ENCODE measurements around the gene SEC14L5. TPM values are rescaled to one million over a fixed set of nuclear protein-coding genes. Genes with fewer than 3 reads are reported as not detected.
"Not testable (repeated sequence)": the region's sequence is repeated elsewhere in the genome, so short reads cannot be mapped to it uniquely, and the experiment has no call there.

Gene SEC14L5
- total and polyA plus RNA-seq, 5 experiments from 2014 or later: not detected

DNA sequence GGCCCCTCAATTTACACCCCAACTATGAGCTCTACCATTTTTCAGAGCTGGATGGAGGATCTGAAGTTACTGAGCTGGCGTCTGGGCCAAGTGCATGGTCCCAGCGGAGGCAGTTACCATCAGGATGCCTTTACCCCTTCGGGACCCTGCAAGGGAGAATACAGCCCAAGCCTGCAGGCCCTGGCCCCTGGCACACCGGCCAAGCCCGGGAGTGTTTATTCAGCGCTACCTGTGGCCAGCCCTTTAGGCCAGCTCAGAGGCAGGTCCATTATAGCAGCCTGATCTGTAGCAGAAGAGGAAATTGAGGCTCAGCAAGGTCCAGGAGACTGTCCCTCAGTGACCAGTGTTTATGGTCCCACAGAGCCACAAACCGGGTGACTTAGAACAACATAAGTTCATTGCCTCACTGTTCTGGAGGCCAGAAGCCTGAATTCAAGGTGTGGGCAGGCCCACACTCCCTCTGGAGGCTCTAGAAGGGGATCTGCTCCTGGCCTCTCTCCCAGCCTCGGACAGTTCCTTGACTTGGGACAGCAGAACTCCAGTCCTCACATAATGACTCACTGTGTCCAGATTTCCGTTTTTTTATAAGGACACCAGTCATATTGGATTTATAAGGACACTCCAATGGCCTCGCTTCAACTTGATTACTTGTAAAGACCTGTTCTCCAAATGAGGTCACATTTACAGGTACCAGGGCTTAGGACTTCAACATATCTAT lies 8.8 kb downstream of the SEC14L5 start:
- POLR2A ChIA-PET: no interaction called here
- ATAC-seq: no peak
- no peaks in the 10 kb centered on the region for H3K36me3 Mint-ChIP-seq
- no peaks in the 10 kb centered on the region for H3K9me3 Mint-ChIP-seq
- no peaks in the 10 kb centered on the region for H3K4me1 Mint-ChIP-seq
- peaks cover 2 to 25% (median 4%) of the 10 kb centered on the region in 5 donors for H3K27me3 Mint-ChIP-seq
- no peak overlapping the region for H3K4me3 Mint-ChIP-seq
- DNase-seq: peak in 1 of 10 donors; percentile 59
- no peak overlapping the region for H3K27ac Mint-ChIP-seq

DNA sequence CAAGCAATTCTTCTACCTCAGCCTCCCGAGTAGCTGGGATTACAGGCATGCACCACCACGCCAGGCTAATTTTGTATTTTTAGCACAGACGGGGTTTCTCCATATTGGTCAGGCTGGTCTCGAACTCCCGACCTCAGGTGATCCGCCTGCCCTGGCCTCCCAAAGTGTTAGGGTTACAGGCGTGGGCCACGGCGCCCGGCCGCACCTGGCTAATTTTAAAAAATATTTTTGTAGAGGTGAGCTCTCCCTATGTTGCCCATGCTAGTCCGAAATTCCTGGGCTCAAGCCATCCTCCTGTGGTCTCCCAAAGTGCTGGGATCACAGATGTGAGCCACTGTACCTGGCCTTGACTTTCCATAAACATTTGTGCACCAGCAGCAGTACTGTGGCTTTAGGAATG lies 10.1 kb downstream of the SEC14L5 start:
- H3K4me3 Mint-ChIP-seq, H3K9me3 Mint-ChIP-seq, H3K27ac Mint-ChIP-seq, ATAC-seq, H3K36me3 Mint-ChIP-seq, H3K4me1 Mint-ChIP-seq, POLR2A ChIA-PET: not testable (repeated sequence)
- DNase-seq: peak in 1 of 10 donors; percentile 32
- peaks cover 5 to 21% (median 6%) of the 10 kb centered on the region in 5 donors for H3K27me3 Mint-ChIP-seq

- no peak overlapping the region for H3K4me3 Mint-ChIP-seq
- no peaks in the 10 kb centered on the region for H3K36me3 Mint-ChIP-seq
- peaks cover 6 to 27% (median 7%) of the 10 kb centered on the region in 5 donors for H3K27me3 Mint-ChIP-seq
- POLR2A ChIA-PET: no interaction called here
- peaks cover 0 to 4% (median 0%) of the 10 kb centered on the region in 9 donors for H3K9me3 Mint-ChIP-seq
- no peak overlapping the region for H3K27ac Mint-ChIP-seq
- H3K4me1 Mint-ChIP-seq: no peaks in the 10 kb centered on the region
- ATAC-seq: no peak
- DNase-seq: no peak
These were observed 10.9 kb downstream of the SEC14L5 start for GRCh38 chr16:4968879-4969483.

DNA sequence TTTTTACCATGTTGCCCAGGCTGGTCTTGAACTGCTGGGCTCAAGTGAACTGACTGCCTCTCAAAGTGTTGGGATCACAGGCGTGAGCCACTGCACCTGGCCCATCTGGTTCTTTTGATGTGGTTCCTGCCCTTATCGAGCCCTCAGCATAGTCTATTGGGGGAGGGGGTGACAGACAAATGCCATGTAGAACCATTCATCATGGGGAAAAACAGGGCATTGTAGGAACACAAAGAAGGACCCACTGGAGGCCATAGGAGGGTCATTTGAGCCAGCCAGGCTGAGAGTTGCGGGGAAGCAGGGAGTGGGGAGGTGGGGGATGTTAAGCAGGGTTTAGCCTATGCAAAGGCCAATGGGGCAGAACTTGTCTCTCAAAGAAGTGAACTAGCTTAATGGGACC lies 11.9 kb downstream of the SEC14L5 start:
- POLR2A ChIA-PET: no interaction called here

GRCh38 chr16:4972938-4973587 lies 14.9 kb downstream of the SEC14L5 start:
- DNase-seq: no peak
- Mint-ChIP-seq H3K4me3 (no peak overlapping the region), H3K9me3 (peaks cover 0 to 9% (median 0%) of the 10 kb centered on the region in 9 donors), H3K4me1 (peaks cover 0 to 4% (median 0%) of the 10 kb centered on the region in 4 donors), H3K27me3 (peaks cover 6 to 27% (median 10%) of the 10 kb centered on the region in 5 donors), H3K36me3 (peaks cover 0 to 8% (median 6%) of the 10 kb centered on the region in 3 donors), H3K27ac (peak overlapping the region in 1 of 10 donors; percentile 13)
- ATAC-seq: no peak
- POLR2A ChIA-PET: no interaction called here

More for the DNA sequence above, 11.9 kb downstream of the SEC14L5 start:
- Mint-ChIP-seq H3K9me3 (peaks cover 0 to 4% (median 0%) of the 10 kb centered on the region in 9 donors), H3K27ac (no peak overlapping the region), H3K4me1 (no peaks in the 10 kb centered on the region), H3K36me3 (no peaks in the 10 kb centered on the region), H3K27me3 (peaks cover 6 to 27% (median 7%) of the 10 kb centered on the region in 5 donors), H3K4me3 (no peak overlapping the region)
- DNase-seq (no peak), ATAC-seq (no peak)

DNA sequence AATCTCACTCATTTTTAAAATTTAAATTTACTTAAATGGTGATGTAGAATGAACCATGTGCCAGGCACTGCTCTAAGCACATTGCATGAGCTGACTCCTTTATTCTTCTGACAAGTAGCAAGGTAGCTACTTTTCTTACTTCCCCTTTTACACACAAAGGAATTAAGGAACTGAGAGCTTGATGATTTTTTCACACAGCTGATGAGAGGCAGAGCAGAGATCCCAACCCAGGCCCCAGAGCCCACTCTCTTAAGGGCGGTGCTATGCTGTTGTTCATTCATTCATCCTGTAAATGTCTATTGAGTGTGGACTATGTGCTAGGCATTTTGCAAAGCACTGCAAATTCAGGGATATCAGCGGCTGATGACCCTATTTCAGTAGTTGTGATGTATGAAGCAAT lies 17.9 kb downstream of the SEC14L5 start:
- no peak overlapping the region for H3K4me3 Mint-ChIP-seq
- DNase-seq: no peak
- H3K36me3 Mint-ChIP-seq: peaks cover 0 to 8% (median 6%) of the 10 kb centered on the region in 3 donors
- peaks cover 0 to 9% (median 0%) of the 10 kb centered on the region in 9 donors for H3K9me3 Mint-ChIP-seq
- POLR2A ChIA-PET: no interaction called here
- H3K27ac Mint-ChIP-seq: no peak overlapping the region
- ATAC-seq: no peak
- H3K4me1 Mint-ChIP-seq: peaks cover 0 to 4% (median 0%) of the 10 kb centered on the region in 4 donors
- peaks cover 6 to 25% (median 10%) of the 10 kb centered on the region in 5 donors for H3K27me3 Mint-ChIP-seq

DNA sequence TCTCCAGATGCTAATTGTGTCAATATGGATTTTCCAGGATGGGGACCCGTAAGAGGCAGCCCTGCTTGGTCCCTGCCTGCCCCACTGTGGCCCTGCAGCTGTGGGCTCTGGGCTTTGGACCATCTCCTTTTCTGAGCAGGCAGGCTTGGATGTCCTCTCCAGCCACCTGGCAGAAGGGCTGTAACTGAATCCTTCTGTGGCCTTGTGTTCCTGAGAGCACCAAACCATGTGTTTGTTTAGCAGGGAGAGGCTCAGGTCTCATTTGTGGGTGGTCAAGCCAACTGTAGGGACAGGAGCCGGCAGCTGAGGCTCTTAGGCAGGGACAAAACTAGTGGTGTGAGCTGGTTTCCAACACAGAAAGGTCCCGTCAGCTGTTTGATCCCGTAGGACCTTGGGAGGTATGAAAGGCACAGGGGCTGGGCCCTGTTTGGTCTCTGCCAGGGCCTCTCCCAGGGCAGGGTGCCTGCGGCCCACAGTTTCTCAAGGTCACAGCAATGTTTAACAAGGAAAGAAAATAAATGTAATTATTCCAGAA lies 18.5 kb downstream of the SEC14L5 start:
- ATAC-seq (no peak), DNase-seq (no peak)
- H3K27me3 Mint-ChIP-seq: peaks cover 6 to 24% (median 10%) of the 10 kb centered on the region in 5 donors
- H3K4me3 Mint-ChIP-seq: peak overlapping the region in 1 of 10 donors; percentile 14
- peaks cover 0 to 9% (median 0%) of the 10 kb centered on the region in 9 donors for H3K9me3 Mint-ChIP-seq
- H3K27ac Mint-ChIP-seq: no peak overlapping the region
- H3K36me3 Mint-ChIP-seq: peaks cover 0 to 8% (median 6%) of the 10 kb centered on the region in 3 donors
- H3K4me1 Mint-ChIP-seq: peaks cover 0 to 4% (median 0%) of the 10 kb centered on the region in 4 donors
- POLR2A ChIA-PET: no interaction called here

GRCh38 chr16:4979164-4979563 lies 21.0 kb downstream of the SEC14L5 start:
- Mint-ChIP-seq H3K36me3 (peaks cover 0 to 8% (median 6%) of the 10 kb centered on the region in 3 donors), H3K27me3 (peaks cover 3 to 10% (median 8%) of the 10 kb centered on the region in 5 donors), H3K9me3 (peaks cover 0 to 9% (median 0%) of the 10 kb centered on the region in 9 donors), H3K27ac (no peak overlapping the region), H3K4me3 (no peak overlapping the region), H3K4me1 (peaks cover 0 to 4% (median 0%) of the 10 kb centered on the region in 4 donors)
- POLR2A ChIA-PET: no interaction called here
- no peak for DNase-seq
- no peak for ATAC-seq

- Mint-ChIP-seq H3K4me1 (peaks cover 0 to 4% (median 0%) of the 10 kb centered on the region in 4 donors), H3K9me3 (peaks cover 0 to 9% (median 1%) of the 10 kb centered on the region in 9 donors), H3K27me3 (peaks cover 7 to 10% (median 9%) of the 10 kb centered on the region in 5 donors), H3K4me3 (no peak overlapping the region), H3K27ac (no peak overlapping the region), H3K36me3 (peaks cover 0 to 8% (median 6%) of the 10 kb centered on the region in 3 donors)
- ATAC-seq (no peak), DNase-seq (no peak)
- POLR2A ChIA-PET: no interaction called here
These were observed 21.9 kb downstream of the SEC14L5 start for GRCh38 chr16:4979736-4980660.

- DNase-seq (no peak), ATAC-seq (no peak)
- H3K9me3 Mint-ChIP-seq: peaks cover 0 to 9% (median 1%) of the 10 kb centered on the region in 9 donors
- H3K27me3 Mint-ChIP-seq: peaks cover 5 to 10% (median 8%) of the 10 kb centered on the region in 5 donors
- peaks cover 0 to 4% (median 3%) of the 10 kb centered on the region in 3 donors for H3K36me3 Mint-ChIP-seq
- POLR2A ChIA-PET: no interaction called here
- H3K4me3 Mint-ChIP-seq: no peak overlapping the region
- no peak overlapping the region for H3K27ac Mint-ChIP-seq
- peaks cover 0 to 1% (median 0%) of the 10 kb centered on the region in 4 donors for H3K4me1 Mint-ChIP-seq
These were observed 22.6 kb downstream of the SEC14L5 start for GRCh38 chr16:4980691-4981090.

DNA sequence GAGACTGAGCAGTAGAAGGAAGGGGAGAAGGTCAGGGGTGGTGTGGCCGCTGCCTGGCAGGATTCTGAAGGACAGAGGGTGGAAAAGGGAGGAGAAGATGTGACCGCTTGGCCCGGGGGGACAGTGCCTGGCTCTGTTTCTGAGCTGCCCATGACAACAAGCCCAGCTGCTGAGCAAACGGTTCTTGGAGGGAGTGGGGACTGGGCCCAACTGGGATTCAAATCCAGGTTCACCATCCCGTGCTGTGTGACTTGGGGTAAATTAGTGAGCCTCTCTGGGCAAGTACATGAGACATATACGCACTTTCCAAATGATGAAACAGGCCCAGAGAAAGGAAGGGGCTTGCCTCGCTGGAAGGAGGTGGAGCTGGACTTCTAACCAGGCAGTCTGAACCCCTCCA lies 23.3 kb downstream of the SEC14L5 start:
- peaks cover 5 to 16% (median 11%) of the 10 kb centered on the region in 5 donors for H3K27me3 Mint-ChIP-seq
- H3K36me3 Mint-ChIP-seq: no peaks in the 10 kb centered on the region
- no peak overlapping the region for H3K4me3 Mint-ChIP-seq
- POLR2A ChIA-PET: no interaction called here
- DNase-seq (no peak), ATAC-seq (no peak)
- peaks cover 0 to 12% (median 0%) of the 10 kb centered on the region in 9 donors for H3K9me3 Mint-ChIP-seq
- H3K27ac Mint-ChIP-seq: peak overlapping the region in 1 of 10 donors; percentile 20
- H3K4me1 Mint-ChIP-seq: no peaks in the 10 kb centered on the region
